ENCODE measurements around the gene SLC27A4.
A peak's percentile ranks its signal among the peaks of the same experiment; 100 is the strongest.

SLC27A4 gene

DNA sequence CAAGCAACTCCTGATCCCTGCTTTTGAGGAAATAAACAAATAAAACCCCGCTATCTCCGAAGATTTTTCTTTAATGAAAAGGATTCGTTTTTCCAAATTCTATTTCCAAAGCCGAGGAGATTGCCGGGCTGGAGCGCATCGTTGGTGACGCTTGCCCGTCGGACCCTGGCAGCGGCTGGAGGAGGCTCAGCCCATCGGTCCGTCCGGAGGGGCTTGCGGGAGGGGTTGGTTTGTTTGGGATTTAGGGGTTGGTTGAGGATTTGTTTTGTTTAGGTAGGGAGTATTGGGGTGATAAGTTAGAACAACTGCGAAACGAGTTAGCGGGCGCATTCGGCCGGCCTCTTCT lies 51.6 kb downstream of the SLC27A4 start:
- DNase-seq, result no peak

DNA sequence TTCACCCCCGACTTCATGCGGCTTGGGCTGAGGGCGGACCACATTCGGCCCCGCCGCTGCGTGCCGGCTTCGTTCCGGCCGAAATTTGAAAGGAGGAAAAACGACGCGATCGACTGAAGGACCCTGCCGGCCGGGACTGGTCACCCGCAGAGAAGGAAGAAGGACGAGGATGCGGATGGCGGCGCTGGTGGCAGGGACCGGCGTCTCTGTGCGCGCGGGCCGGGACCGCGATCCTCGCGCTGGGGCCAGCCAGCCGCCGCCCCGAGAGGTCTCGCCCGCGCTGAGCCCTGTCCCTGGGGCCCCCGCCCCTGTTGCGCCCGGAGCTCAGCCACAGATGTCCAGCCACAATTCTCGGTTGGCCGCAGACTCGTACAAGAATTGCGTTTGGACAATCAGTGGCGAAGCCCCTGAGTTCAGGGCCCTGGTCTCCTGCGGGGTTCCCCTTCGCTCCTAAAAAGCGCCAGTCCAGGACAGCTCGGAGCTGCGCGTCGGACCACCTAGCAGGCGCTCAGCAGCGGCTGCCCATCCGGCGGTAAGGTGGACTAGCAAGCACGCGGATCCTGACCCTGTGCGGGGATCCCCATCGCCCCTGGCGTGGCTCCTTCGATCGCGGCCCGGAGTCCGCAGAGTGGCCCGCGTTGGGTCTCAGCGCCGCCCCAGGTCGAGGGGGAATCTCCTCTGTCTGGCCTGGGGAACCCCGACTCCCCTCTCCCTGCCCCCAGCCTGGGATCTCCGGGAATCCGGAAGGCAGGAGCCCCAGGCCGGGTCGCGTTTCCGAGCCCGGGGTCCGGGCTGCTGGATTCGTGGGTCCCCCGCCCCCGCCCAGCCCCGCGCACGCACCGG lies 52.2 kb downstream of the SLC27A4 start:
- DNase-seq, result peak; percentile 65

DNA sequence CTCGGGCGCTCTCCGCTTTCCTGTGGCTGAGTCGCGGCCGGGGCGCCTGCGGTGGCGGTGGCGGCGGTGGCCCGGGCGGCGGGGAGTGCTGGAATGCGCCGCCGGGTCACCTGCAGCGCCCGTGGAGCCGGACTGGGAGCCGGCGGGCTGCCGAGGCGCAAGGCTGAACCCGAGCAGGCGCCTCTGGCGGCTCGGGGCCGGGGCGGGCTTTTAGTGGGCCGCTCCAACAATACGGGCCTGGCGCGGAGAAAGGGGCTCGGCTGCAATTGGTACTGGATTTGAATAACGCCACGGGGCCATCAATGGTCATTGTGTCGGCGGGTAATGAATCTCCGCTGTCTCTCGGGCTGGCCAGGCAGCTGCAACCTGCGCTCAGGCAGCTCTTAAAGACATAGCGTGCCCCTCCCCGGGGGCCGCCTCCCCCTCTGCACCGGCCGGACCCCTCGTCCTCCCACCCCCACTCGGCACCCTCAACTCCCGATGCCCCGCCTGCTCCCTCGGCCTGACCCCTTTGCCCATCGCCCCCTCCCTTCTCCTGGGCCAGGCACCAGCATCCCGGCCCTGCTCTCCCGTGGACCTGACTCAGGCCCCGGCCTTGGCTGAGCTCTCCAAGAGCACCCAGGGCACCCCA lies 52.9 kb downstream of the SLC27A4 start:
- DNase-seq, result no peak

DNA sequence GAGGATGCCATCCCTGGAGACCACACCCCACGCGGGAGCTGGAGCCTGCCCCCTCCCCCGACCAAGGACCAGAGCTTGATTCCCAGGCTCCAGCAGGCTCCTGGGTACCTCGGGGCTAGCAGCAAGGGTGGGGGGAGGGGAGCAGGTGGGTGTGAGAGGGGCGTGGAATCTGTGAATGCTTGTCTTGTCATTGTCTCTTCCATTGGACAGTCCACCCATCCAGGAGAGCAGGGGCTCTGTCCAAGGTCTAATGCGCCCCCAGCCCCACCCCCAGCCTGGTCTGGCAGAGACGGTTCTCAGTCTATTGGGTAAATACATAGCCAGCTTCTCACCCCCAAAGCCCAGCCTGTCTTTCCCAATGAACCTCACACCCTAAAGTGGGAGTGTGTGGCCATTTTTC lies 53.6 kb downstream of the SLC27A4 start:
- DNase-seq, result no peak

DNA sequence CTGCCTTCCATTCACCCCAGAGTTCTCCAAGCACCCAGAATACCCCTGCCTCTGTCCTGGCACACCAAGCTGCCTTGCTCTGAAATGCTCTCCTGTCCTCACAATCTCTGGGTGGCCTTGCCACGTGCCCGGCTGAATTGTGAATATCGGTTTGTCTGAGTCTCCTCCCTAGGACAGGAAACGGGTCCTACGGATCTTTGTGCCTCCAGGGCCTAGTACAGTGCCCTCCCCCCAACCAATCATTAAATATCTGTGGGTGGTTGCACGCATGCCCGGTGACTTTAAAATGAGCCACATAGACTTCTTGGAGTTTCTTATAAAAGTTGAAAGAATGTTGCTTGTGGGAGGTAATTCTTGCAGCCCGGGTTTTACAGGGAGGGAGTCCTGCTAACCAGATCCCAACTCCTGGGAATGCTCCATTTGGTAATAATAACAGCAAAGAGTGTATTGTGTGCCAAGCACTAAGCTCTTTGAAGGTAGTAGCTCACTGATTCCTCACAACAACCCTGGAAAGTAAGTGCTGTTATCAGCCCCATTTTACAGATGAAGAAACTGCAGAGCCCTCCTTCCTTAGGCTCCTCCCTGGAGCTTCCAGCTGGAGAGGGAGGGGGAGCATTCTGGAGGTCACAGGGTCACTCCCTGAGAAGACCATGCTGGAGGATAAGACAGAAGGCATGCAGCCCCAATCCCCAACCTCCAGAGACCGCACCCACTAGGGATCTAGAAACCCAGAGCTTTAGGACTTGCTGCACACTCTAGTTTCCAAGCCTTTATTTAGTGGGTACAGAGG lies 54.2 kb downstream of the SLC27A4 start:
- no peak for DNase-seq

DNA sequence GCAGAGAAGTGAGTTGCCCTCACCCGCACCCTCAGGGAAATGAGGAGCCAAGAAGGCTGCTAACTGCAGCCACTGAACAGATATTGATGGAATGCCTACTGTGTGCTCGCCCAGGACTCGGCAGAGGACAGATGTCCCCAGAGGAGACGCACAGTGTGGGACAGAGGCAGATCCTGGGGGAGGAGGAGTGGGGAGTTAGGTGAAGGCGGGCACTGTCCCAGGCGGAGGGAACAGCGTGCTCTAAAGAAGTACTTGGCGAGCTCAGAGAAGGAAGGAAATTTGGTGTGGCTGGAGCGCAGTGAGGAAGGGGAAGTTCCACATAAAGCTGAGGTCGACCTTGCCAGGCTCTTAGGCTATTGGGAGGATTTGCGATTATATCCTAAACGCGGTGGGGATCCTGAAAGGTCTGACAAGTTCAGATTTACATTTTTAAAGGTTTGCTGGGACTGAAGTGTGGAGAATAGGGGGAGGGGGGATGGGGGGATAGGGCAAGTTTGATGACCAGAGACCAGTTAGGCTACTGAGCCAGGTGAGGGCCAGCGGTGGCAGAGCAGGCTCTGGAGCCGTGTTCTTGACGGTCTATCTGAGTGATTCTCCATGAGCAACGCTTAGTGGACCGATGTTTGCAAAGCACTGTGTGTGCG lies 56.8 kb downstream of the SLC27A4 start:
- no peak for DNase-seq

DNA sequence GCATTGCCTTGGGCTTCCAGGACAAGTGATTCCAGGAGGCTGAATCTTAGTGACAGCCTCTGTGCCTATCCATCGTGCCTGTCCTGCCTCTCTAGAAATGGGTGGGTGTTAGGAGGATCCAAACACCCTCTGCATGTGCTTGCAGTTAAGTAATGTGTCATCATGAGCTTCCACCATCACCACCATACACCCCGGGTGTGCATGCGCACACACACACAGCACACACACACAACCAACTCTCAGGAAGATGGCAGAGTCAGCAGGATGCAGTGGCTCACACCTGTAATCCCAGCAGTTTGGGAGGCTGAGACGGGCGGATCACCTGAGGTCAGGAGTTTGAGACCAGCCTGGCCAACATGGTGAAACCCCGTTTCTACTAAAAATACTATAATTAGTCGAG lies 57.5 kb downstream of the SLC27A4 start:
- DNase-seq, result no peak

DNA sequence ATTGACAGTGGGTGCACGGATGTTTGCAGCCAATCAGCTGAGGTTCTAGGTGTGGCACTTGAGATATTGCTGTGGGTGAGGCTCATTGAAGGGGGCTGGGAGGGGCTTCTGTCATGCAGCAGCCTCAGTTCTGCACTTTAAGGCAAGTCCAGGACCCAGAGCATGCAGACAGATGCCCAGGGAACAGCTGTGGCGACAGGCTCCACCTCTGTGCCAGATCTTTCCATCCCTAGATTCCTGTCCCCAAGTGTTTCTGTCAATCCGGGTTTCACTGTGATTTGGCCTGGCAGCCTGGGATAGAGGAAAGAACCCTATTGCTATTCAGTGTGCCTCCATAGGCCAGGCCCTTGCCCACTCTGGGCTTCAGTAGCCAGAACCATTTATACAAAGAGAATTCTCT lies 59.5 kb downstream of the SLC27A4 start:
- no peak for DNase-seq

DNA sequence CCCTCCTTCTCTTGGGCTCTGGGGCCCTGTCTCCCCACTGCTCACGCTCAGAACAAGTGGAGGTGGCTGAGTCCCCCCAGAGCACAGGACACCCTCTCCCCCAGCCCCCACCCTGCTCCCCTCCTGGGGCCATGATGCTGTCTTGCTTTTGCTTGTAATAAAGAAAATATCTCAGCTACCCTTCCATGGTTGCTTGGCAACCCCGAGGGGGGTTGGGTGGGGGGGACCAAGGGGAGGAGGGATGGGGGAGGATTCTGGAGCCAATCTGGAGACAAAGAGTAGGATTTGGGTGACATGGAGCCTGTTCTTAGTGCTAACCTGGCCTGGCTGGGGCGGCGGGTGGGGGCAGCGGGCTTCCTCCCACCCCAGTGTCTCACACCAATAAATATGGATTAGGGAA lies 64.2 kb downstream of the SLC27A4 start:
- DNase-seq, result no peak

DNA sequence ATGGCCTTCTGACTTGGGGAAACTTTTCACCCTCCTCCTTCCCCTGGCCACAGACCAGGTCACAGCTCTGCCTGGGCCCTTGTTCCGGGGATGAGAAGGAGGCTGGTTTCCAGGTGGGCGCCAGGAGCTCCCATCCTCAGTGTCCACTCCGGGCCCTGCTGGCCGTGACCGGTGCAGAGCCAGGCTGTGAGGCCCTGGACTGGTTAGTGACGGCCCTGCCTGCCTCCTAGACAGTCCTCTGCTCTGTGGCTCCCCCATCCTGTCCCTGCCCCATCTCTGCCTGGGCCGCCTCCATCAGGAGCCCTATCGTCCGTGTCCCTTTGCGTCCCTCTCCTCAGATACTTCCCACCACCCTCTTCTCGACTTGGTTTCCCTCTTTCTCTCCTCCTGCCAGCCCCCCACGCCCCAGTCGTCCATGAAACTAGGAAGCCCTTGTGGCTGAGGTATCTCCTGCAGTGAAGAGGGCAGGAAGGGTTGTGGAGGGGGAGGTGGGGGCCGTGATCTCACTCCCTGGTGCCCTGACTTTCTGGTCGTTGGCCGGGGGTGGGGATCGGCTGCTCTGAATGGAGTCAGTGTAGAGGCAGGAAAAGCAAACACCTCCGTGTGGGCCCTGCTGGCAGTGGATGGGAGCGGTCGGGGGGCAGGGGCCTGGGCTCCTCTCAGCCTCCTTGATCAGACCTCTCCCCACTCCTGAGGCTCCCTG lies 64.9 kb downstream of the SLC27A4 start:
- no peak for DNase-seq

DNA sequence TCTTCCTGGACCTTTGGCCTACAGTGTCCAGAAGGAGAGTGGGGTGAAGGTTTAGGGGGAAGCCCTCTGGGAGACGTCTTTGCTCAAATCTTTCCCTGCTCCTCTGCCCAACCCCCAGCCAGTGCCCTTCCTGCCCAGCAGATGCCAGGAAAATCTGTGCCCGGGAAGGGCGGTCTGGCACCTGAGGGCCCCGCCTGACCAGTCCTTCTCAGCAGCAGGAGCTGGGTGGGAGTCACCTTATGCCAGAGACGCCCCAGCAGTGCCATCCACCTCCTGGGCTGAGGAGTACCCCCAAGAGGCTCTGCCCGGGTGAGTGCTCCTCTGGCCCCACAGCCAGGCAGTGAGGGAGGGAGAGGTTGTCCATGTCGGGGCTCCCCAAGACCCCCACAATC lies 65.4 kb downstream of the SLC27A4 start:
- DNase-seq, result no peak

DNA sequence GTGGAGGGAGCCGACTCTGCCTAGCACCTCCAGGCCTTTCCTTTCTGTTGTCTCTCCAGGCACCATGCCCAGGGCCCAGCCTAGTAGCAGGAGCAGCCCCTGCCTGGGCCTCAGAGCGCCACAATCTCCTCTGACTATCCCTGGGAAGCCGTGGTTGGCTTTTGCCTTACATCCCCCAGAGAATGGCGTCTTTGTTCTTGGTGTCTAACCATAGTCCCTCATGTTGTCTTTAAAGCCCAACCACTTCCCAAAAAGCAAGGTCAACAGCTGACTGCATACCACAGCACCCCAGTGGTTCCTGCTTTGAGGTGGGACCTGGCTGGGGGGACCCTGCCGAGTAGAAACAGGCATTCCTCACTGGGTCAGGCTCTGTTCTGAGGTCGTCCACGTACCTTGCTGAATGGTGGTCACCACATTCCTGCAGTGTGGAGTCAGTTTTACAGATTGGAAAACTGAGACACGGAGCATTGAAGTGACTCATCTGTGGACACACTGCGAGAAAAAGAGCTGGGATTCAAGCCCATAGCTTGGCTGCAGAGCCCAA lies 66.6 kb downstream of the SLC27A4 start:
- no peak for DNase-seq

DNA sequence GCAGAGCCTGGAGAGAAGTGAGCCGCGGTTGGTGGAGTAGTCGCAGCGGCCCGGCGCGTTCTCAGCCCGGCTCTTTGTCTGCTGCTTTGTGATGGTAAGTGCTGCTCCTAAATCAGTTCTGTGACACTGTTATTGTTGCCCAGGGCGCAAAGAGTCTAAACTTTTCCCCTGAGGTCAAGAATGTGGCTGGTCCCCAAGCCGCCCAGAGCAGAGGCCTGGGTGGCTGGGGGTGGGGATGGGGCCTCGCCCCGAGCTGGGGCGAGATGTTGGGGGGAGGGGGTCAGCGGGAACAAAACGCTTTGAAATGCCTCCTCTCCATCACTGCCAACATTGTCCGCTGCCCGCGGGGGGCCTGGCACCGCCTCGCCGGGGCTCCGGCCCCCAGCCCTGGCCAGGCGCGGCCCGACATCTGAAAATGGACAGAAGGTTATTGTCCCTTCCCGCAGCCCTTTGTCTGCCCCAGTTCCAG lies 68.7 kb downstream of the SLC27A4 start:
- no peak for DNase-seq

DNA sequence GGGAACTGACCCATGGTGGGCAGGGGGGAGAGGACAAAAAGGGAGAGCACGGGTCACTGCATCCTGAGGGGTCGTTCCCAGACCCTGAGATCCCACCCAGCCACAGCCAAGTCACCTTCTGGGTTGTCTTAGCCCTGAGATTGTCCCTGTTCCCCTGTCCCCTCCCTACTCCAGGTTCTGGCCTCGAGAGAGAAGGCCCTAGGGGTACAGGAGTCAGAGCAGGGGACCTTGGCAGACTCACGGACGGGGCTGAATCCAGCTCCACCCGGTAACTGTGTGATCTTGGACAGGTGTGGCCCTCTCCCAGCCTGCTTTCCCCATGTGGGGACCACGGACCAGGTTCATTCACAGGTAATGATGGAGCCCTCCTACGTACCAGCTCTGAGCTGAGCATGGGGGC lies 69.1 kb downstream of the SLC27A4 start:
- DNase-seq, result no peak

DNA sequence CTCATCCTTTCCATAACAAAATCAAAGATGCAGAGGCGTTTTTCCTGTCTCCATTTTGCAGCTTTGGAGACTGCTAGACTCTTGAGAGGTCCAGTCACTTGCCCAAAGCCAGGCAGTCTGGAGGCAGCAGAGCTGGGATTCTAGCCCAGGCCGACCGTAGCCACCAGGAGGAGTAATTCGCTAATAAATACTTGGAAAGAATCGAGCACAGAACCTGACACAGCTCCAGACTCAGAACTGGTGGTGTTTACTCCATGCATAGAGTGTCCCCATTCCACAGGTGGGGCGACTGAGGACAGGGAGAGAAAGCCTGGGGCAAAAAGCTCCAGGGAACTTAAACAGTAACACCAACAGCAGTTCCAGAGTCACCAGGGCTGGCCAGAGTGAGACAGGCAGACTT lies 69.7 kb downstream of the SLC27A4 start:
- DNase-seq, result no peak

Measured in right kidney (tissue), 1 donor.